Left forelimb (tissue), 1 donor: ENCODE measurements around the gene TSFM.

Experiments used
- DNase-seq: peaks from one replicate; pipeline ENCODE4 v3.0.0-alpha.2; 2018; ENCODE audit warnings: low spot score

The TSFM gene

DNA sequence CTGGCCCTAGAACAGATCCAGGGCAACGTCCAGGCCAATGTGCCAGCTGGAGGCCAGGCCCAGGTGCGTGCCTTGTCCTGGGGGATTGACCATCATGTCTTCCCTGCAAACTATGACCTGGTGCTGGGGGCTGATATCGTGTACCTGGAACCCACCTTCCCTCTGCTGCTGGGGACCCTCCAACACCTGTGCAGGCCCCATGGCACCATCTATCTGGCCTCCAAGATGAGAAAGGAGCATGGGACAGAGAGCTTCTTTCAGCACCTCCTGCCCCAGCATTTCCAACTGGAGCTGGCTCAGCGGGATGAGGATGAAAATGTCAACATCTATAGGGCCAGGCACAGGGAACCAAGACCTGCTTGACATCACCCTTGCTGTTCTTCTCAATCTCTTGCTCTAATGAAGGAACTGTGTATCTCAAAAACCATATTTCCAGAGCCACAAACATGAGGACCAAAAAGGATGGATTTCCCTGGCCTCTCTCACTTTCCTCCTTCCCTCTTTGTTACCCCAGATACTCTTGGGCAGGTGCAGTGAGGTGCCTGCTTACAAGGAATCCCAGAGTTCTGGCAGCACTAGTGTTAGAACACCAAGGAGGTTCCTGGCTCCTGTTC is 2.2 kb upstream of the TSFM start:
- DNase-seq: no peak

- DNase-seq: no peak
Observed at GRCh38 chr12:57781244-57781643, 1.3 kb upstream of the TSFM start.

DNA sequence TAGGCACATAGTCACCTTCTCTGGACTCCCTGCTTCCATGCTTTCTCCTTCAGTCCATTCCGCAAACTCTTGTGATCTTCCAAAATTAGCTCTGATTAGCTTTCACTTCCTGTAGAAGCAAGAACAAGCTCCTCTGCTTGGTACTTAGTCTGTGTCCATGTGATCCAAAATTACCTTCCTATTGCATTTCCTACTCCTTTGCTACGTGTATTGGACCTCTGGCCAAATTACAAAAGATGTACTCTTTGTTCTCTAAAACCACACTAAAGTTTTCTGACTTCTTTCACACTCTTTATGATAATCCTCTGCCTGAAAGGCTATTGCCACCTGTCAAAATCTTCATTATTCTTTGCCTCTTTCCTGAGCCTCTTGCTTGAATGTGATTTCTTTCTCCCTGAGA is 786 bp upstream of the TSFM start:
- no peak for DNase-seq

- DNase-seq: no peak
Observed at GRCh38 chr12:57782243-57782607, 362 bp upstream of the TSFM start.

DNA sequence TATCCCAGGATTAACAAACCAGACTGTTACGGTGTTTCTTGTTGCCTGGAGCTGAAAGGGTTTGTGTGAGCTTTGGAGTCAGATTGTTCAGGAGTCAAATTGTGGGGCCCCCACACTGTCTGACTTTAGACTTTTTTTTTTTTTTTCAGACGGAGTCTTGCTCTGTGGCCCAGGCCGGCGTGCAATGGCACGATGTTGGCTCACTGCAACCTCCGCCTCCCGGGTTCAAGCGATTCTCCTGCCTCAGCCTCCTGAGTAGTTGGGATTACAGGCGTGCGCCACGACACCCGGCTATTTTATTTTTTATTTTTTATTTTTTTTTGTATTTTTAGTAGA is 847 bp downstream of the TSFM start:
- DNase-seq: no peak

- DNase-seq: no peak
Observed at GRCh38 chr12:57783861-57784260, 1.3 kb downstream of the TSFM start.

DNA sequence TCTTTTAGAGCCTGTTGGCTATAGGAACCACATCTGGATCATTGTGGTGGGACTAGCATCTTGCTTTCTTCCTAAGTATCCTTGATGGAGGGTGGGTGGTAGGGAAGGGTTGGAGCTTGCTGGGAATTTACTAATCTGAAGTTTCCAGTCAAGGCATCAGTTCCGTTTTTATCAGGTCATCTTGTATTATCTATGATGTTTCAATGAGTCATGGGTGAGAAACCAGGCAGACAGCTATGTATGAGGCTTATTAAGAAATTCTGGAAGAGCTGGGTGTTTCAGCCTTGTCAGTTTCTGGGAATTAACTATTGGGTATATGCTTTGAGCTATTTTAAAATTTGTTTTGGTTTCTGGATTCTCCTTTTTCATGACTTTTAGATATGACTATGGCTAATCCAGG is 11.3 kb downstream of the TSFM start:
- no peak for DNase-seq

GRCh38 chr12:57795354-57795753 is 12.8 kb downstream of the TSFM start:
- no peak for DNase-seq

DNA sequence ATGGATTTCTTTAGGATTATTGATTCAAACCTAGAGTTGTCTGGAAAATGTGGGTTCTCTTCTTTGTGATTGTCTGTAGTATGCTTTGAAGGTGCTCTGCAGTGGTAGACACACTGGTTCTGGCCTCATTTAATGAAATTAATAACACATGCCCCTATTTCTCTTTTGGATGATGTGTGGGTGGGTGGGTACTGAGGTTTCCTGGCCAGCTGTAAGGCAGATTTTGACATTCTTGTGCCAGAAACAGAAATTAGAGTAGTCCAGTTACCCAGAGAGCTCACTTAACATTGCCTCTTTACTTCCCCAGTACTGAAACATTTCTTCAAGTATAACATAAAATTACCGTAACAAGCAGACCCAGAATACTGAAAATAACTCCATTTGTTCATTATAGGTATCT is 14.4 kb downstream of the TSFM start:
- no peak for DNase-seq

- no peak for DNase-seq
Observed at GRCh38 chr12:57797933-57798332, 15.3 kb downstream of the TSFM start.

- DNase-seq: no peak
Observed at GRCh38 chr12:57800965-57801364, 18.4 kb downstream of the TSFM start.

GRCh38 chr12:57802607-57803006 is 20.0 kb downstream of the TSFM start:
- no peak for DNase-seq

- no peak for DNase-seq
Observed at GRCh38 chr12:57803319-57803893, 20.8 kb downstream of the TSFM start.

GRCh38 chr12:57806677-57807076 is 24.1 kb downstream of the TSFM start:
- no peak for DNase-seq

DNA sequence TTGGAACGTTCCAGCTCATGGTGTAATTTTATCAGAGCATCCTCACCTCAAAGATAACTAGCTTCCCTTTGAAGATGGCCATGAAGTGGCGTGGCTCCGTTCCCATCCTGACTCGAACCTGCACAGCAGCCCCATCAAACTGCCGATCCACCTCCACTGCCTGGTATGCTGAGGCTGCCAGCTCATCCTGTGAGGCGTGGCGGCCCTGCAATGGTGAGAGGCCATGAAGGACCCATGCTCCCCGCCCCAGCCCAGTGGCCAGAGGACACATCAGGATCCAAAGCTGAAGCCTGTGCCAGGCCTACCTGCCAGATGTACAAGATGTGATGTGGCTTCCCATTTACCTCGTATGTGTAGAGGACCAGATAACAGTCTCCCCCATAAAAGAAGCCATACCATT is 24.7 kb downstream of the TSFM start:
- no peak for DNase-seq

- no peak for DNase-seq
Observed at GRCh38 chr12:57808351-57808750, 25.8 kb downstream of the TSFM start.

GRCh38 chr12:57809425-57809824 is 26.8 kb downstream of the TSFM start:
- no peak for DNase-seq

DNA sequence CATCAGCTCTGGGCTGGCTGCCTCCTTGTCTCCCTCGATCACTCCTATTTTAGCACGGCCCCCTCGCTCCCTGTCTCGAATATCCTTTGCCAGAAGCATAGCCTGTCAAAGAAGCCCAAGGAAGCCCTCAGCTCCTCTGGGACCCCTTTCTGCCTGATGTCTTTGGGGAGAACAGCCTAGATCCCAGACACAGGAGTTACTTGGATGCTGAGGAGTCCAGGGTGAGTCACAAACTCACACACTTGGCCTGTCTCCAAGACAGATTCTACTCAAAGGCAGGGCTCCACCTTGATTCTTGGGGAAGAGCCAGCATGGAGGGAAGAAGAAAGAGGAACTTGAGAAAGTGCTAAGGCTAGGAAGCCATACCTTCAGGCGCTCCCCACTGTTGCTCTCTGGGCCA is 27.9 kb downstream of the TSFM start:
- DNase-seq: no peak

DNA sequence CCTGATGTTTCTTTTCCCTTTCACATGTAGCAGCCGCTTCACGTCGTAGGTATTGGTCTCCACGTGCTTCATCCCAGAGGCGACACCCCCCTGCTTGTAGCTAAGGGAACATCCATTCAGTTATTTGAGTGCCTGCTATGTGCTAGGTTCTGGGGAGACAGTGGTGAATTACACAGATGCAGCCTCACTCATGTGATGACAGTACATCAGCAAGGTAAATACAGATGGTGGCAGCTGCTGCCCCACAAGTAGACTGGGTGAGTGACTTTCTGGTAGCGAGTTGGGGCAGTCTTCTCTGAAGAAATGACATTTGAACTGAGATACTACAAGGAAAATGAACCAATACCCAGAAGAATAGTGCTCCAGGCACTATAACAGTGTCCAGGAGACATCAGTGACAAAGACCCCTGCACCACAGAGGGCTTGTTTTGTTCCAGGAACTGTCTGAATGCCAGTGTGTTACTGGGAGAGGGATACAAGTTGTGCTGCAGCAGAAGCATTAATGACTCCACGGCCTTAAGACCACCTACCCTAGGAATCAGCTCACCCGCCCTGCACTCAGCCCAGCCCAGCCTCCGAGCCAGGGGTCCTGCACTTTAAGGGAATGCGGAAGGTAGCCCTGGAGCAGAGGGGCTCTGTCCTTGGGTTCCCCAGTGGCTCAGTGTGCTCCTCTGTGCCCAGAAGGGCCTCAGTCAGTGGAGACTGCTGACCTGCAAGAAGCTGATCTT is 28.6 kb downstream of the TSFM start:
- DNase-seq: no peak

GRCh38 chr12:57813111-57813970 is 30.8 kb downstream of the TSFM start:
- no peak for DNase-seq

DNA sequence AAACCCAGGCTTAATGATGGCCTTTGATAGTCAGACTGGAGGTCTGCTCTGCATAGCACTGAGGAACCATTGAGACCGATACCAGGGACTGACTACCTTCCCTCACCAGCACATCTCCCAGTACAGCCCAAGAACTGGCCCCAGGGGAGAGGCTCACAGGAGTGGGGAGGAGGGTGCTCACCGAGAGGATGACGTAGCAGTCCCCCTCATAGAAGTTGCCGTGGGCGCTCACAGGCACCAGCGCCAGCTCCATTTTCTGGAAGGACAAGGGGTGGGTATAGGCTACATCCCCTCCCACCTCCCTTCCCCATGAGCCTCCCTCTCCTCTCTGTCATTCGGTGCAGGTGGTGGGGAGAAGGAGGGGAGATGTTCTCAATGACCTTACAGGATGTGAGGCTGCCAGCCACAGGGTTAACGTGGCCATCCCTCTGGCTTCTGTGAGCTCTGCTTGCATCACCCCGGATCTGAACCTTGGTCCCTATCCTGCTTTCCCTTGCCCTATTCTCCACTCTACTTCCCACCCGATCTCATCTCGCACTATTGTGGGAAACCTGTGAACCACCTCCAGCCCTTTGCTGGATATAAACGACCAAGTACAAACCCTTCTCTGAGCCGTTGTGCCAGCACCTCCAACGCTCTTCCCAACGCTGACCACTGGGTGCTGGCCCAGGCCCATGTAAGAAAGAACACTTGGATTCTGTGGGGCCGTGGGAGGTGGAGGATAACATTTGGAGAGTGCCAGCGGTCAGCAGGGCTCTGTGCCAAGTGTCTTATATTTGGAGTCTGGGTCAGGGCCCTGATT is 31.6 kb downstream of the TSFM start:
- no peak for DNase-seq
